ENCODE results near the gene FYN.

GRCh38 chr6:111663692-111664564, 209.3 kb downstream of the FYN start:
- TF ChIP-seq, protein P1, sequence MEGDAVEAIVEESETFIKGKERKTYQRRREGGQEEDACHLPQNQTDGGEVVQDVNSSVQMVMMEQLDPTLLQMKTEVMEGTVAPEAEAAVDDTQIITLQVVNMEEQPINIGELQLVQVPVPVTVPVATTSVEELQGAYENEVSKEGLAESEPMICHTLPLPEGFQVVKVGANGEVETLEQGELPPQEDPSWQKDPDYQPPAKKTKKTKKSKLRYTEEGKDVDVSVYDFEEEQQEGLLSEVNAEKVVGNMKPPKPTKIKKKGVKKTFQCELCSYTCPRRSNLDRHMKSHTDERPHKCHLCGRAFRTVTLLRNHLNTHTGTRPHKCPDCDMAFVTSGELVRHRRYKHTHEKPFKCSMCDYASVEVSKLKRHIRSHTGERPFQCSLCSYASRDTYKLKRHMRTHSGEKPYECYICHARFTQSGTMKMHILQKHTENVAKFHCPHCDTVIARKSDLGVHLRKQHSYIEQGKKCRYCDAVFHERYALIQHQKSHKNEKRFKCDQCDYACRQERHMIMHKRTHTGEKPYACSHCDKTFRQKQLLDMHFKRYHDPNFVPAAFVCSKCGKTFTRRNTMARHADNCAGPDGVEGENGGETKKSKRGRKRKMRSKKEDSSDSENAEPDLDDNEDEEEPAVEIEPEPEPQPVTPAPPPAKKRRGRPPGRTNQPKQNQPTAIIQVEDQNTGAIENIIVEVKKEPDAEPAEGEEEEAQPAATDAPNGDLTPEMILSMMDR (IDR thresholded peaks at IDR 0.05; ENCODE audit: borderline replicate concordance, extremely low read depth, low read length, poor library complexity, severe bottlenecking), result no peak
- no peak for TF ChIP-seq EZH2 (IDR thresholded peaks at IDR 0.05; ENCODE audit: borderline replicate concordance, low read depth, low read length, severe bottlenecking)
